Tibial nerve (tissue), 4 donors: ENCODE data around the gene C1orf35. TPM values are rescaled to one million over a fixed set of nuclear protein-coding genes. Genes with fewer than 3 reads are reported as not detected.

Experiments used
- DNase-seq, 2 donors: peaks; one replicate each; pipeline ENCODE4 v3.0.0-alpha.2; 2019; ENCODE audit warnings: low spot score in 2 of 2
- H3K27ac ChIP-seq, 4 donors: fragments of 200-600 bp; sonication (generic) in 3 of 4; one replicate each; pipeline ENCODE4 v1.5.1; 2017 to 2019; ENCODE audit warnings: mild to moderate bottlenecking in 1 of 4
- H3K27me3 ChIP-seq, 2 donors: fragments of 200-600 bp; sonication (generic) in 1 of 2; one replicate each; pipeline versions ENCODE4 v1.5.1 to v1.6.0; 2017 to 2019
- H3K36me3 ChIP-seq, 3 donors: fragments of 200-600 bp; sonication (generic); one replicate each; pipeline ENCODE4 v1.5.1; 2018 to 2019
- H3K4me1 ChIP-seq, 4 donors: fragments of 200-600 bp; sonication (generic) in 3 of 4; one replicate each; pipeline ENCODE4 v1.5.1; 2017 to 2019
- H3K4me3 ChIP-seq, 4 donors: fragments of 200-600 bp; sonication (generic) in 3 of 4; one replicate each; pipeline ENCODE4 v1.5.1; 2017 to 2019; ENCODE audit warnings: mild to moderate bottlenecking in 1 of 4, moderate library complexity in 1 of 4
- H3K9me3 ChIP-seq, 4 donors: fragments of 200-600 bp; sonication (generic) in 3 of 4; one replicate each; pipeline ENCODE4 v1.5.1; 2017 to 2019
- EP300 ChIP-seq, 2 donors: sonication (generic); formaldehyde crosslinking; IDR thresholded peaks; one replicate each; pipeline ENCODE4 v1.6.1; 2017; ENCODE audit warnings: antibody characterized with exemption in 2 of 2, mild to moderate bottlenecking in 1 of 2
- POLR2A ChIP-seq, 2 donors: fragments of 450-650 bp; IDR thresholded peaks; one replicate each; pipeline ENCODE4 v1.6.1; 2017; ENCODE audit warnings: antibody characterized with exemption in 2 of 2, mild to moderate bottlenecking in 2 of 2, moderate library complexity in 2 of 2
- WGBS, 2 donors: methylation state at CpG; one replicate each; pipeline ENCODE4 v1.1.5; 2018; 5-methylcytosine and 5-hydroxymethylcytosine counted together
- total RNA-seq, 4 donors: library from RNA; depleted of rRNA; stranded (reverse); fragments of >200 nt; gene quantifications; one replicate each; pipeline ENCODE4 v1.1.0, GENCODE V29; 2016
- TF ChIP-seq, protein P1 (sequence below), 5 experiments: fragments of 200-600 bp in 3 of 5; fragments of 450-650 bp in 2 of 5; sonication (generic) in 3 of 5; IDR thresholded peaks; one replicate each; pipeline ENCODE4 v1.5.1; 2016 to 2019; ENCODE audit warnings: antibody characterized with exemption in 5 of 5, mild to moderate bottlenecking in 3 of 5, moderate library complexity in 2 of 5

C1orf35 gene
- total RNA-seq: 10 to 100 TPM; 26.4 to 38.5 (median 27.1) TPM

DNA sequence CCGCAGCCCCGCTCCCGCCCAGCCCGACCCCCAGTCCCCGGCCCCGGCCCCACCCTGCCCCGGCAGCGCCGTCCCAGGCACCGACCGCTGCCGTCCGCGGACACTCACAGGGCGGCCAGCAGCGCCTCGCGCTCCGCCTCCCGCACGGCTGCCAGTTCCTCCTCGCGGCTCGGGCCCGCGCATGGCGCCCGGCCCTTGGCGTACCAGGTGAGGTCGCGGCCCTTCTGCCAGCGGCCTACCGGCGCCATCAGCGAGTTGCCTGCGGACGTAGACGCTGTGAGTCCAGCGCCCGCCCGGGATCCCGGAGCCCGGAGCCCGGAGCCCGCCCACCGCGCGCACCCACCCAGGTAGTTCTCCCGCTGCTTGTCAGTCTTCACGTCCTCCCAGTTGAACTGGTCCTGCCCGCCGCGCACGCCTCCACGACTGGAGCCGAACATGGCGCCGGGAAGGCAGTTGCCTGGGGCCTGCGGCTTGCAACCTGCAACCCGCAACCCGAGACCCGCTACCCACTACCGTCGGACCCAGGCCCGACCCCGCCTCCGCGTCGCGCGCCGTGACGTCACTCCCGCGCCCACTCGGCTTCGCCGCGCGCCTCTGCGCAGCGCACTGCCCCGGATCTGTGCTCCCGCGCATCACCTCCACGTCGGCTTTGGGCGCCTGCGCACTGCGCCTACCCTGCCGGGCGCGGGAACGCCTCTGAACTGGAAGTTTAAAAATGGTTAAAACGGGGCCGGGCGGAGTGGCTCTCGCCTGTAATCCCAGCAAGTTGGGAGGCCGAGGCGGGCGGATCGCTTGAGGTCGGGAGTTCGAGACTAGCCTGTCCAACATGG, at the start of gene C1orf35:
Gene C1orf35, minus strand, starts transcription at position 535 of the 830 bp plus-strand sequence. Its CDS starts 98 bp downstream, at position 437.
- DNase-seq: peak; percentile 83 to 86
- Histone ChIP-seq H3K4me3 (peak within 1 kb of the TSS; percentile 65 to 100 (median 78)), H3K36me3 (peaks cover 0 to 66% (median 8%) of the 10 kb centered on the region in 3 donors), H3K27me3 (no peaks in the 10 kb centered on the region), H3K9me3 (no peaks in the 10 kb centered on the region), H3K27ac (peak within 1 kb of the TSS; percentile 83 to 98 (median 90)), H3K4me1 (peaks cover 0 to 43% (median 17%) of the 10 kb centered on the region in 4 donors)
- whole genome bisulfite sequencing, 2 donors: 0% methylated on average over 48 to 67 of the region's 104 CpGs
- TF ChIP-seq POLR2A (IDR thresholded peaks at IDR 0.05): peak; percentile 42 to 82
- peak; percentile 82 to 97 for TF ChIP-seq EP300 (IDR thresholded peaks at IDR 0.05)
- TF ChIP-seq, protein P1, sequence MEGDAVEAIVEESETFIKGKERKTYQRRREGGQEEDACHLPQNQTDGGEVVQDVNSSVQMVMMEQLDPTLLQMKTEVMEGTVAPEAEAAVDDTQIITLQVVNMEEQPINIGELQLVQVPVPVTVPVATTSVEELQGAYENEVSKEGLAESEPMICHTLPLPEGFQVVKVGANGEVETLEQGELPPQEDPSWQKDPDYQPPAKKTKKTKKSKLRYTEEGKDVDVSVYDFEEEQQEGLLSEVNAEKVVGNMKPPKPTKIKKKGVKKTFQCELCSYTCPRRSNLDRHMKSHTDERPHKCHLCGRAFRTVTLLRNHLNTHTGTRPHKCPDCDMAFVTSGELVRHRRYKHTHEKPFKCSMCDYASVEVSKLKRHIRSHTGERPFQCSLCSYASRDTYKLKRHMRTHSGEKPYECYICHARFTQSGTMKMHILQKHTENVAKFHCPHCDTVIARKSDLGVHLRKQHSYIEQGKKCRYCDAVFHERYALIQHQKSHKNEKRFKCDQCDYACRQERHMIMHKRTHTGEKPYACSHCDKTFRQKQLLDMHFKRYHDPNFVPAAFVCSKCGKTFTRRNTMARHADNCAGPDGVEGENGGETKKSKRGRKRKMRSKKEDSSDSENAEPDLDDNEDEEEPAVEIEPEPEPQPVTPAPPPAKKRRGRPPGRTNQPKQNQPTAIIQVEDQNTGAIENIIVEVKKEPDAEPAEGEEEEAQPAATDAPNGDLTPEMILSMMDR (IDR thresholded peaks at IDR 0.05): peak in 1 of 5 experiments; percentile 53

GRCh38 chr1:228152918-228153258, 49.8 kb upstream of the C1orf35 start:
- no peaks in the 10 kb centered on the region for H3K9me3 ChIP-seq
- peak in 1 of 2 donors; percentile 10 for DNase-seq
- peak overlapping the region in 3 of 4 donors; percentile 80 to 96 (median 96) for H3K27ac ChIP-seq
- no peaks in the 10 kb centered on the region for H3K27me3 ChIP-seq
- no peak overlapping the region for H3K4me3 ChIP-seq
- peaks cover 0 to 69% (median 32%) of the 10 kb centered on the region in 4 donors for H3K4me1 ChIP-seq
- WGBS, 2 donors: 71 to 73% methylated on average over 3 of the region's 3 CpGs
- peaks cover 0 to 8% (median 1%) of the 10 kb centered on the region in 3 donors for H3K36me3 ChIP-seq
- TF ChIP-seq, protein P1 (IDR thresholded peaks at IDR 0.05): no peak
- no peak for TF ChIP-seq POLR2A (IDR thresholded peaks at IDR 0.05)
- no peak for TF ChIP-seq EP300 (IDR thresholded peaks at IDR 0.05)

DNA sequence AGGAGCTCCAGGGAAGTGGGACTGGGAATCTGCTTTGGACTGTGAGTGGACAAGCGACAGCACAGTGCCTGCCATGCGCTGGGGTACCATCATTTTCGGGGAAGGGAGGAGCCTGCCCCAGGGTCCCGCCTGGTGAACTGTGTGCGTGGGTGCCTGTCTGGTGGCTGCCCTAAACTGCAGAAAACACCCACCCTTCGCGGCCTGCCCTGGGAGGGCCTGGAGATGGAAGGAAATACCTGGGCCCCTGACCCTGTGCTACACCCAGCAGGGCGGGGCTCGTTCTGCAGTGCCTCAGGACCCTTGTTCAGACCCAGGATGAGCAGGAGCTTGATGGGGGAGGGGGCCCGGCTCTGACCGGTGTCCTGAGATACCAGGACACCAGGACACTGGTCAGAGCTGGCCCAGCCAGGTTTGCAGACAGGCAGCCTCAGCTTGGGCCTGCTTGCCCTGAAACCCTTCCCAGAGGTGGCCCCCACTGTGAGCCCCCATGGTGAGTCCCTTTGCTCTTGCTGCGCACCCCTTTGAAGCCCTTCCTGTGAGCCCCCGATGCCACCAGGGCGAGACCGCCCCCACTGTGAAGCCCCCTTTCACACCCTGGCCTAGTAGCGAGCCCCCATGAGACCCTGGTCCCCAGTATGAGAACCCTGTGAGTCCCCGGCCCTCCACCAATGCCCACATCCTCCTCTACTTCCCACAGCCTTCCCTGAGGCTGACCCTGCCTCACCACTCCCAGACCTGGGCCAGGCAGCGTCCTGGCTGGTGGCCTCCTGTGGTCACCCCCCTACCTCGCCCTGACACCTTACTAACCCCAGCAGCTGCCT, 49.2 kb upstream of the C1orf35 start:
- Histone ChIP-seq H3K27ac (peak overlapping the region; percentile 77 to 96 (median 88)), H3K9me3 (no peaks in the 10 kb centered on the region), H3K4me1 (peaks cover 0 to 66% (median 32%) of the 10 kb centered on the region in 4 donors), H3K27me3 (no peaks in the 10 kb centered on the region), H3K4me3 (no peak overlapping the region), H3K36me3 (peaks cover 0 to 14% (median 7%) of the 10 kb centered on the region in 3 donors)
- peak in 1 of 2 donors; percentile 11 for DNase-seq
- WGBS, 2 donors: 77 to 83% methylated on average over 15 to 16 of the region's 19 CpGs
- TF ChIP-seq EP300 (IDR thresholded peaks at IDR 0.05): no peak

GRCh38 chr1:228151180-228151925, 48.2 kb upstream of the C1orf35 start:
- Histone ChIP-seq H3K4me1 (peaks cover 0 to 64% (median 32%) of the 10 kb centered on the region in 4 donors), H3K27me3 (no peaks in the 10 kb centered on the region), H3K36me3 (peaks cover 0 to 23% (median 7%) of the 10 kb centered on the region in 3 donors), H3K9me3 (no peaks in the 10 kb centered on the region), H3K27ac (peak overlapping the region; percentile 77 to 96 (median 88)), H3K4me3 (peak overlapping the region in 3 of 4 donors; percentile 14 to 35 (median 19))
- TF ChIP-seq, protein P1 (IDR thresholded peaks at IDR 0.05): no peak
- TF ChIP-seq EP300 (IDR thresholded peaks at IDR 0.05) (no peak), POLR2A (IDR thresholded peaks at IDR 0.05) (no peak)
- WGBS, 2 donors: 57 to 65% methylated on average over 11 of the region's 12 CpGs
- peak in 1 of 2 donors; percentile 12 for DNase-seq
